Choroid plexus epithelial cell (primary cell): Measurements from ENCODE around the gene FERMT3.

Source experiments
- DNase-seq: peaks from one replicate; pipeline ENCODE4 v3.0.0-alpha.2; 2010; ENCODE audit warnings: low read depth
- H3K4me3 ChIP-seq: 2 replicates; pipeline ENCODE4 v1.5.1; 2011; ENCODE audit warnings: low read depth, mild to moderate bottlenecking, control low read depth, low read length, moderate library complexity
- CTCF ChIP-seq: conservative IDR thresholded peaks from 2 replicates; pipeline ENCODE4 v1.5.1; 2011; ENCODE audit warnings: low read depth, mild to moderate bottlenecking, control low read depth, inconsistent platforms, low read length, moderate library complexity

Gene FERMT3

DNA sequence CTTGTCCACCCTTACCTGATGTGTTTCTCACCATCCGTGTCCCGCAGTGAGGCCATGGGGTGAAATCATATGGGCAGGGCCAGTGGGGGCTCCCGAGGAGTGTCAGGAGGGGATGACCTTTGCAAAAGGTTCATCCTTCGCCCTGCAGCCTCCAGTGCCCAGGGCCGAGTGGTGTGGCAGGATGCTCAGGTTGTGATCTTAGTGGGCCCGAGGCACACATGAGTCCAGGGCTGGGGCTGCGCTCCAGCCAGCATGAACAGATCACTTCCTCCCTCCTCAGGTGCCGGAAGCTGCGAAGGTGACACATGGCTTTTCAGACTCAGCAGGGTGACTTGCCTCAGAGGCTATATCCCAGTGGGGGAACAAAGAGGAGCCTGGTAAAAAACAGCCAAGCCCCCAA is 31.6 kb downstream of the FERMT3 start:
- DNase-seq = no peak
- H3K4me3 ChIP-seq = no peak overlapping the region
- no peak for TF ChIP-seq CTCF

- no peak for TF ChIP-seq CTCF
- no peak for DNase-seq
- H3K4me3 ChIP-seq = no peak overlapping the region
Measured at GRCh38 chr11:64238999-64239398, 32.5 kb downstream of the FERMT3 start.

- no peak for DNase-seq
- peak overlapping the region; percentile 84 for H3K4me3 ChIP-seq
- TF ChIP-seq CTCF = no peak
Measured at GRCh38 chr11:64239662-64240434, 33.3 kb downstream of the FERMT3 start.

GRCh38 chr11:64240435-64241240 is 34.1 kb downstream of the FERMT3 start, which contains the start of gene FKBP2:
Gene FKBP2, plus strand, starts transcription at chr11:64241095. Its CDS starts 1,293 bp downstream, at chr11:64242388.
- peak within 1 kb of the TSS; percentile 91 for H3K4me3 ChIP-seq
- no peak for TF ChIP-seq CTCF
- peak; percentile 98 for DNase-seq

- H3K4me3 ChIP-seq = peak overlapping the region; percentile 91
- no peak for TF ChIP-seq CTCF
- peak; percentile 100 for DNase-seq
Measured at GRCh38 chr11:64241241-64241490, 34.6 kb downstream of the FERMT3 start.

- TF ChIP-seq CTCF = no peak
- DNase-seq = no peak
- peak overlapping the region; percentile 91 for H3K4me3 ChIP-seq
Measured at GRCh38 chr11:64241491-64242374, 35.2 kb downstream of the FERMT3 start.
